ENCODE data around the gene HDGFL3. TPM values are rescaled to one million over a fixed set of nuclear protein-coding genes. Genes with fewer than 3 reads are reported as not detected.
"Not testable (repeated sequence)": the region's sequence is repeated elsewhere in the genome, so short reads cannot be mapped to it uniquely, and the experiment has no call there.

The HDGFL3 gene
- total RNA-seq, 1 donor = 6.2 TPM

- DNase-seq (ENCODE audit: low read depth in 2 of 3, low spot score in 2 of 3) = no peak
Observed at GRCh38 chr15:83198476-83198875, 9.1 kb downstream of the HDGFL3 start.

GRCh38 chr15:83194528-83194927 is 13.1 kb downstream of the HDGFL3 start:
- no peak for DNase-seq (ENCODE audit: low read depth in 2 of 3, low spot score in 2 of 3)

GRCh38 chr15:83193721-83194120 is 13.9 kb downstream of the HDGFL3 start:
- DNase-seq (ENCODE audit: low read depth in 2 of 3, low spot score in 2 of 3) = no peak

GRCh38 chr15:83192742-83193141 is 14.9 kb downstream of the HDGFL3 start:
- no peak for DNase-seq (ENCODE audit: low read depth in 2 of 3, low spot score in 2 of 3)

- no peak for DNase-seq (ENCODE audit: low read depth in 2 of 3, low spot score in 2 of 3)
Observed at GRCh38 chr15:83190450-83190849, 17.2 kb downstream of the HDGFL3 start.

- DNase-seq (ENCODE audit: low read depth in 2 of 3, low spot score in 2 of 3) = no peak
Observed at GRCh38 chr15:83185561-83185960, 22.1 kb downstream of the HDGFL3 start.

- peak in 1 of 3 donors; percentile 28 for DNase-seq (ENCODE audit: low read depth in 2 of 3, low spot score in 2 of 3)
Observed at GRCh38 chr15:83178869-83179325, 28.7 kb downstream of the HDGFL3 start.

- DNase-seq (ENCODE audit: low read depth in 2 of 3, low spot score in 2 of 3) = no peak
Observed at GRCh38 chr15:83178390-83178789, 29.2 kb downstream of the HDGFL3 start.

GRCh38 chr15:83174891-83175290 is 32.7 kb downstream of the HDGFL3 start:
- DNase-seq (ENCODE audit: low read depth in 2 of 3, low spot score in 2 of 3) = no peak

GRCh38 chr15:83170474-83171165 is 37.0 kb downstream of the HDGFL3 start:
- no peak for DNase-seq (ENCODE audit: low read depth in 2 of 3, low spot score in 2 of 3)

- DNase-seq (ENCODE audit: low read depth in 2 of 3, low spot score in 2 of 3) = not testable (repeated sequence)
Observed at GRCh38 chr15:83169576-83169975, 38.0 kb downstream of the HDGFL3 start.

GRCh38 chr15:83166830-83167229 is 40.8 kb downstream of the HDGFL3 start:
- DNase-seq (ENCODE audit: low read depth in 2 of 3, low spot score in 2 of 3) = no peak

- peak in 1 of 3 donors; percentile 20 for DNase-seq (ENCODE audit: low read depth in 2 of 3, low spot score in 2 of 3)
Observed at GRCh38 chr15:83166218-83166617, 41.4 kb downstream of the HDGFL3 start.

- no peak for DNase-seq (ENCODE audit: low read depth in 2 of 3, low spot score in 2 of 3)
Observed at GRCh38 chr15:83164771-83165404, 42.7 kb downstream of the HDGFL3 start.

GRCh38 chr15:83164111-83164770 is 43.4 kb downstream of the HDGFL3 start:
- no peak for DNase-seq (ENCODE audit: low read depth in 2 of 3, low spot score in 2 of 3)

- no peak for DNase-seq (ENCODE audit: low read depth in 2 of 3, low spot score in 2 of 3)
Observed at GRCh38 chr15:83163032-83163431, 44.6 kb downstream of the HDGFL3 start.

GRCh38 chr15:83160741-83161140 is 46.9 kb downstream of the HDGFL3 start:
- DNase-seq (ENCODE audit: low read depth in 2 of 3, low spot score in 2 of 3) = no peak

GRCh38 chr15:83158393-83158792 is 49.2 kb downstream of the HDGFL3 start:
- no peak for DNase-seq (ENCODE audit: low read depth in 2 of 3, low spot score in 2 of 3)

GRCh38 chr15:83155942-83156341 is 51.7 kb downstream of the HDGFL3 start:
- no peak for DNase-seq (ENCODE audit: low read depth in 2 of 3, low spot score in 2 of 3)

GRCh38 chr15:83153288-83153687 is 54.3 kb downstream of the HDGFL3 start:
- no peak for DNase-seq (ENCODE audit: low read depth in 2 of 3, low spot score in 2 of 3)

- no peak for DNase-seq (ENCODE audit: low read depth in 2 of 3, low spot score in 2 of 3)
Observed at GRCh38 chr15:83144771-83145170, 62.9 kb downstream of the HDGFL3 start.

GRCh38 chr15:83142151-83142550 is 65.5 kb downstream of the HDGFL3 start:
- not testable (repeated sequence) for DNase-seq (ENCODE audit: low read depth in 2 of 3, low spot score in 2 of 3)
